Measurements from ENCODE around the gene IFT80.
"Not testable (repeated sequence)": the region's sequence is repeated elsewhere in the genome, so short reads cannot be mapped to it uniquely, and the experiment has no call there.

GRCh38 chr3:160326286-160326685 is 72.7 kb downstream of the IFT80 start:
- not testable (repeated sequence) for TF ChIP-seq CTCF (IDR thresholded peaks at IDR 0.05); EZH2 (IDR thresholded peaks at IDR 0.05; ENCODE audit: borderline replicate concordance, insufficient read depth, low read depth, low read length, poor library complexity, severe bottlenecking)
